Measurements from ENCODE around the gene CILP2. TPM values are rescaled to one million over a fixed set of nuclear protein-coding genes. Genes with fewer than 3 reads are reported as not detected.

CILP2 gene
- total RNA-seq, 1 donor from 2014 or later = 40.9 TPM

GRCh38 chr19:19526581-19527370, 11.3 kb upstream of the CILP2 start:
- DNase-seq = no peak
- Mint-ChIP-seq H3K9me3 (ENCODE audit: unreplicated experiment) (peaks cover 4% of the 10 kb centered on the region), H3K27me3 (ENCODE audit: unreplicated experiment) (peaks cover 7% of the 10 kb centered on the region), H3K4me1 (ENCODE audit: low read depth, unreplicated experiment) (peaks cover 13% of the 10 kb centered on the region), H3K27ac (ENCODE audit: unreplicated experiment) (no peak overlapping the region), H3K4me3 (ENCODE audit: unreplicated experiment) (no peak overlapping the region), H3K36me3 (ENCODE audit: unreplicated experiment) (no peaks in the 10 kb centered on the region)
- TF ChIP-seq, protein P1, sequence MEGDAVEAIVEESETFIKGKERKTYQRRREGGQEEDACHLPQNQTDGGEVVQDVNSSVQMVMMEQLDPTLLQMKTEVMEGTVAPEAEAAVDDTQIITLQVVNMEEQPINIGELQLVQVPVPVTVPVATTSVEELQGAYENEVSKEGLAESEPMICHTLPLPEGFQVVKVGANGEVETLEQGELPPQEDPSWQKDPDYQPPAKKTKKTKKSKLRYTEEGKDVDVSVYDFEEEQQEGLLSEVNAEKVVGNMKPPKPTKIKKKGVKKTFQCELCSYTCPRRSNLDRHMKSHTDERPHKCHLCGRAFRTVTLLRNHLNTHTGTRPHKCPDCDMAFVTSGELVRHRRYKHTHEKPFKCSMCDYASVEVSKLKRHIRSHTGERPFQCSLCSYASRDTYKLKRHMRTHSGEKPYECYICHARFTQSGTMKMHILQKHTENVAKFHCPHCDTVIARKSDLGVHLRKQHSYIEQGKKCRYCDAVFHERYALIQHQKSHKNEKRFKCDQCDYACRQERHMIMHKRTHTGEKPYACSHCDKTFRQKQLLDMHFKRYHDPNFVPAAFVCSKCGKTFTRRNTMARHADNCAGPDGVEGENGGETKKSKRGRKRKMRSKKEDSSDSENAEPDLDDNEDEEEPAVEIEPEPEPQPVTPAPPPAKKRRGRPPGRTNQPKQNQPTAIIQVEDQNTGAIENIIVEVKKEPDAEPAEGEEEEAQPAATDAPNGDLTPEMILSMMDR (IDR thresholded peaks at IDR 0.05; ENCODE audit: partially characterized antibody, unreplicated experiment) = no peak

- Mint-ChIP-seq H3K9me3 (ENCODE audit: unreplicated experiment) (peaks cover 8% of the 10 kb centered on the region), H3K27ac (ENCODE audit: unreplicated experiment) (no peak overlapping the region), H3K27me3 (ENCODE audit: unreplicated experiment) (peaks cover 10% of the 10 kb centered on the region), H3K4me1 (ENCODE audit: low read depth, unreplicated experiment) (peaks cover 16% of the 10 kb centered on the region), H3K36me3 (ENCODE audit: unreplicated experiment) (no peaks in the 10 kb centered on the region), H3K4me3 (ENCODE audit: unreplicated experiment) (no peak overlapping the region)
- no peak for DNase-seq
- TF ChIP-seq, protein P1 (IDR thresholded peaks at IDR 0.05; ENCODE audit: partially characterized antibody, unreplicated experiment) = no peak
Measured at GRCh38 chr19:19527371-19527656, 10.8 kb upstream of the CILP2 start.

- no peak overlapping the region for H3K4me3 Mint-ChIP-seq (ENCODE audit: unreplicated experiment)
- H3K4me1 Mint-ChIP-seq (ENCODE audit: low read depth, unreplicated experiment) = peaks cover 17% of the 10 kb centered on the region
- peaks cover 10% of the 10 kb centered on the region for H3K27me3 Mint-ChIP-seq (ENCODE audit: unreplicated experiment)
- H3K36me3 Mint-ChIP-seq (ENCODE audit: unreplicated experiment) = no peaks in the 10 kb centered on the region
- no peak for DNase-seq
- H3K9me3 Mint-ChIP-seq (ENCODE audit: unreplicated experiment) = peaks cover 8% of the 10 kb centered on the region
- H3K27ac Mint-ChIP-seq (ENCODE audit: unreplicated experiment) = no peak overlapping the region
- TF ChIP-seq, protein P1 (IDR thresholded peaks at IDR 0.05; ENCODE audit: partially characterized antibody, unreplicated experiment) = no peak
Measured at GRCh38 chr19:19527674-19528625, 10.1 kb upstream of the CILP2 start.

DNA sequence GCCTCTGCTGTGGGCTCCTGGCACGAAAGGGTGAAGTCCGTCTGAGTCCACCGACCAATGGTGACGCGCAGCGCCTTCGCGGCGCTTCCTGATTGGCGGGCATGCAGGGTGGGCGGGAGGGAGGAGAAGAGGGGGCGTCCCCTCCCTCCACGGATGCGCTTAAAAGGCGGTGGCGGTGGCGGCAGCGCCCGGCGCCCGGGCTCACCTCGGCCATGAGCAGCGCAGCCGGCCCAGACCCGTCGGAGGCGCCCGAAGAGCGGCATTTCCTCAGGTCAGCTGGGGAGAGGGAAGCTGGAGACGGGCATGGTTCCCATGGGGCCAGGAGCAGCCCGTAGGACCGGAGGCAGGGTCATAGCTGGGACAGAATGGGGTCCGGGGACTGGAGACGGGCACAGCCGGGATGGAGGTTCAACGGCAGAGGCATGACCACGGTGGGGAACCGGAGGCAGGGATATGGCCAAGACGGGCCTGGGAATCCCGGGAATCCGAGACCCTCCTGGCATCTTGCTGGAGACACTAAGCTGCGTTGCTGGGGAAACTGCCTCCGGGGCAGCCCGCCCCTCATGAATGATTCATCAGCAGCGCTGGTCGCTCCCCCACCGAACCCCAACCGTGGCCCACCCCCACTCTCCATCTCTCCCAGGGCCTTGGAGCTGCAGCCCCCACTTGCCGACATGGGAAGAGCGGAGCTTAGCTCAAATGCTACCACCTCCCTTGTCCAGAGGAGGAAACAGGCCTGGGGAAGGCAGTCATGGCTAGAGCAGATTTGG, 9.2 kb upstream of the CILP2 start, which contains the start of gene YJEFN3:
Gene YJEFN3 (plus strand): TSS at position 191 of the 770 bp plus-strand sequence. CDS start 22 bp downstream, at position 213.
- Mint-ChIP-seq H3K4me1 (ENCODE audit: low read depth, unreplicated experiment) (peaks cover 21% of the 10 kb centered on the region), H3K4me3 (ENCODE audit: unreplicated experiment) (peak within 1 kb of the TSS; percentile 67), H3K9me3 (ENCODE audit: unreplicated experiment) (peaks cover 8% of the 10 kb centered on the region), H3K36me3 (ENCODE audit: unreplicated experiment) (no peaks in the 10 kb centered on the region), H3K27me3 (ENCODE audit: unreplicated experiment) (peaks cover 14% of the 10 kb centered on the region), H3K27ac (ENCODE audit: unreplicated experiment) (peak within 1 kb of the TSS; percentile 33)
- TF ChIP-seq, protein P1 (IDR thresholded peaks at IDR 0.05; ENCODE audit: partially characterized antibody, unreplicated experiment) = no peak
- no peak for DNase-seq
